Activated gamma-delta T cell treated with anti-CD3 and anti-CD28 coated beads, Interleukin-2, amount 50 U/mL, for 16 hours (primary cell): ENCODE measurements around the gene RWDD1.

Experiments used
- DNase-seq: peaks from one replicate; pipeline ENCODE4 v3.0.0-alpha.2; 2020; ENCODE audit warnings: low read depth

RWDD1 gene, protein sequence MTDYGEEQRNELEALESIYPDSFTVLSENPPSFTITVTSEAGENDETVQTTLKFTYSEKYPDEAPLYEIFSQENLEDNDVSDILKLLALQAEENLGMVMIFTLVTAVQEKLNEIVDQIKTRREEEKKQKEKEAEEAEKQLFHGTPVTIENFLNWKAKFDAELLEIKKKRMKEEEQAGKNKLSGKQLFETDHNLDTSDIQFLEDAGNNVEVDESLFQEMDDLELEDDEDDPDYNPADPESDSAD

DNA sequence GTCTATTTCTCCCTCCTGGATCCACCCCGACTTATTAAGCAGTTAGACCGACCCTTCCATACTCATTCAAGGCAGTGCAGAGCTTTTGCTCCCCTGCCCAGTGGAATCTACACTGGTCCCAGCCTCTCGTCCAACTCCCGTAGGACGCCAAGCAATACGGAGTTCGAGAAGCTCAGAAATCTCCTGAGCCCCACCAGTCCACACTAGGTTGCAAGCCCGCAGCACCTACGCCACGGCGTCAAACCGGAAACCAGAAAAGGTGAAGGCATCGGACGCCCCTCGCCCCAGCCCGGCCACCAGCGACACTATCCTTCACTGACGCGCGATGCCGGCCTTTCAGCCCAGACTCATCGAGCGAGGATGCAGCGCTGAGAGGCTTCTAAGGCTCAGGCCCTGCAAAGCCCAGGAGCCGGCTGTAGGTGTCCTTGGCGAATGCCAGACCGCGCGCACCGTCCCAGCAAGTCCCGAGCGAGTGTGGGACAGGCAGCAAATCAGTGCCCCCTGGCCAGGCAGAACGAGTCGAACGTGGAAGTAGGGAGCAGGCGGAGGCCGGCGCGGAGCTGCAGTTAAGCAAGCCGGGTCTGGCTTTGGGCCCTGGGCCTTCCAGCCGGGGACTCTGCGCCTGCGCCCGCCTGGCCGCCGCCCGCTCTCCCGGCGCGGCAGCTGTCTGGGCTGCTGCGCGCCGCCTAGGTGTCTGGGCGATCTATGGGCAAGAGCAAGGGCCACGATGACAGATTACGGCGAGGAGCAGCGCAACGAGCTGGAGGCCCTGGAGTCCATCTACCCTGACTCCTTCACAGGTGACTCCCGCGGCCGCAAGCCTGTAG, at the start of gene RWDD1:
Gene RWDD1, plus strand, starts transcription at position 649 of the 827 bp plus-strand sequence. Its CDS starts 79 bp downstream, at position 728.
- DNase-seq, result peak; percentile 97

- DNase-seq, result no peak
Measured at GRCh38 chr6:116522896-116523295, 48.4 kb upstream of the RWDD1 start.

DNA sequence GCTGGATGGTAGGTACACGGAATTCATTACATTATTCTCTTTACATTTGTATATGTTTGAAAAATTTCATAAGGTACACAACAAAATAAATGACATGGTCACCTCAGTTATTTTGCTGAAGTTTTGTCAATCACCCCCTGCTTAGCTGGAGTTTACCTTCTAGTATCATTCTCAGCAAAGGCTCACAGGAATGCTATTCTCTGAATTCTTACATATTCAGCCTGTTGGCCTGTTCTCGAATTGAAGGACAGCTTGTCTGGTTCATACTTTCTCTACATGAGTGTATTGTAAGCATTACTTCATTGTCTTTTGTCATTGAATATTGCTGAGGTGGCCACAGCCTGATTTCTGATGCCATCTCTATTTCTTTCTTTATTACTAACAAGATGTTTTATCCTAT, 47.1 kb upstream of the RWDD1 start:
- no peak for DNase-seq

GRCh38 chr6:116528133-116528532, 43.2 kb upstream of the RWDD1 start:
- DNase-seq, result no peak

- DNase-seq, result no peak
Measured at GRCh38 chr6:116528780-116529179, 42.5 kb upstream of the RWDD1 start.

- no peak for DNase-seq
Measured at GRCh38 chr6:116529466-116530290, 41.6 kb upstream of the RWDD1 start.

GRCh38 chr6:116530436-116530835, 40.9 kb upstream of the RWDD1 start:
- DNase-seq, result no peak

DNA sequence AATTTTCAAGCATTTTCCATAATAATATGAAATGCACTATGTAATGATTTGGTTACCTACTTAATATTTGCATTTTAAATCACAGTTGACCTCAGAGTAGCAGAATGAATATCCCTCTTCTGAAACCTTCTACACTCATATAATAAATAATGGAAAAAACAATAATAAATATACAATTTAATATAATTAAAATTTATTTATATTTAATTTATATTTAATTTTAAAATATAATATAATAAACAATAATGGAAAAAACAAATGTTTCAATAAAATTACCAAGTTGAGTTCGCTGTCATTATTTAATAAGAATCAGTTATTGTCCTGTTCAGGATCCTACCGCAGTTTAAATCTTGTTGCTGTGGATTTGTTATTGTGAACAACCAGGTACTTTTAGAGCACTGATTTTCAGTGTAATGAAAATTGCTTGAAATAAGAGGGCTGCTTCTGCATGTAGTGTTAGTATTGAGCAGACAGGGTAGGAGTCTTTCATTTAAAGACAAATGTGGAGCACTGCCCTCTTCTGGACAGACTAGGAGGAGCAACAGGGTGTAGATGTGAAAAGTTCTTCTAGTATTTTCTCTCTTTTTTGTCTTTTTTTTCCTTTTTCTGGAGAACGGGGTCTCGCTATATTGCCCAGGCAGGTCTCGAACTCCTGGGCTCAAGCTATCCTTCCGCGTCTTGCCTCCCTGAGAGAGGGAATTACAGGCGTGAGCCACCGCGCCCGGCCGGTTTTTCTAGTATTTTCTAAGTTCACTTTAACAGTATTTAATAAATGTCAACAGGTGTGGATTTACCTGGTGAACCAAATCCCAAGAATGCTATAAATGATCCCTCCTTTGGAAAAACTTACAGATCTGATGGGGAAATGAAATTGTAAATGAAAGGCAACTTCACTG, 39.4 kb upstream of the RWDD1 start:
- DNase-seq, result peak; percentile 45

DNA sequence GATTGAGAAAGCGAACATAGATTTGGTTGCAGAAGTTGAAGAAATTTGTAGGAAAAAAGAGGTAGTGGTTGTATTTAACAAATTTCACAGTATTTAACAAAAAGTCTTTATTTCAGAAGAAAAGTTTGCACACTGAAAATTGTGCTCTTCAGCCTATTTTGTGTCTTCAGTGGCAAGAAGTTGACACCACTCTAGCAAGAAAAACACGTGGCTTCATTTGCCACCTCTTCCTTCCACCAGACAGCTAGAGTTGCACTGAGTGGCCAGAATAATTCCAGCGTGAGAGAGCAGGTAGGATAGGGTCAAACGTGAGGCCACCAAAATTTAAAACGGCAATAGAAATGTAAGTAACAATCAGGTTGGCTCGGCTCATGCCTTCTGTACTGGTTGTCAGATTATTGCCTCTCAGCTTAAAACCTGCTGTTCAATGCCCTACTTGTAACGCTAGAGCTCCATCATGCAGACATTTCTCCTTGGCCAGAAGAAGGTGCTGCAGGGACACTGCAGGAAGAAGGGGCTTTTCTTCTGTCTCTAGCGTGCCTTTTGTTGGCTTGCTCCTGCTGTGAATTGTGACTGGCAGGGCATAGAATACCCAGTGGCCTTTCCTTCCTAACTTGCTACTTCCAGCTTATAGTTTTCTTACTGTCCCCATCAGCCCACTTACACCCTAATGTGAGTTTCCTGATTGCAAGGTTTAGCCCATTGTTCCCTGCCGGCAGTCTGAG, 37.9 kb upstream of the RWDD1 start:
- no peak for DNase-seq

GRCh38 chr6:116535109-116535508, 36.2 kb upstream of the RWDD1 start:
- DNase-seq, result no peak

DNA sequence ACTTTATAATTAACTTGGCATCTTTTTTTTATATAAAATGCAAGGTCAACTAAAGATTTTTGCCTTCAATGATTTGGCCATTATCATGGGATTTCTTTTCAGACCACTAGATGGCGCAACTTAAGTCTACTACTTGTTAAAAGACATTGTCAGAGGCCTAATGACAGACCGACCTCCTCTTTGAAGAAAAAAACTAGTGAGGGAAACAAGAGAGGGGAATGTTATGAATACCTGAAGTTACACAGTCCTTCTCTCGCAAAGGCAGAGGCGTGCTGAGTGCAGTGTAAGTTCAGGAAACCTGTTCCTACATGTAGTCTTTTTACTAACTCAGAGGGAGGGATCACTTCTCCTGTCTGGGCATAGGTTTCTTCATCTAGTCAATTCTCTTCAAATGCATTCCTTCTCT, 35.1 kb upstream of the RWDD1 start:
- no peak for DNase-seq

DNA sequence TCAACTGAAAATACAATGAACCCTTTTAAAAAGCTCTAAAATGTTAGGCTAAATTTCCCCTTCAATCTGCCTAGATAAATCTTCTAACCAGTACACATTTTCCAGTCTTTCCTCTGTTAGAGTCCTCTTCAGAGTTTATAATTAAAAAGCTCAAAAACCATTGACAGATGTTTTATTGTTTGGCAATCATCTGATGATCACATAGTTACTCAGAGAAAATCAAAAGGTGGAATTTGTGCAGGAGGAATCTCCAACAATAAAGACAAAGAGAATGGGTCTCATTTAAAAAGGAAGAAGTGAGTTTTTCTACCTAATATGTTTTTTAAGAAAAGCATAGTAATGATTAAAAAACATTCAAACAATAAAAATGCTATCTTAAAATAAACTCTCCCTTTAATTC, 28.9 kb upstream of the RWDD1 start:
- DNase-seq, result no peak

GRCh38 chr6:116543149-116543548, 28.2 kb upstream of the RWDD1 start:
- no peak for DNase-seq

GRCh38 chr6:116545651-116546050, 25.7 kb upstream of the RWDD1 start, which contains the start of gene TRAPPC3L:
Gene TRAPPC3L (minus strand): TSS chr6:116545684. CDS start chr6:116545514, 170 bp downstream.
- DNase-seq, result no peak

DNA sequence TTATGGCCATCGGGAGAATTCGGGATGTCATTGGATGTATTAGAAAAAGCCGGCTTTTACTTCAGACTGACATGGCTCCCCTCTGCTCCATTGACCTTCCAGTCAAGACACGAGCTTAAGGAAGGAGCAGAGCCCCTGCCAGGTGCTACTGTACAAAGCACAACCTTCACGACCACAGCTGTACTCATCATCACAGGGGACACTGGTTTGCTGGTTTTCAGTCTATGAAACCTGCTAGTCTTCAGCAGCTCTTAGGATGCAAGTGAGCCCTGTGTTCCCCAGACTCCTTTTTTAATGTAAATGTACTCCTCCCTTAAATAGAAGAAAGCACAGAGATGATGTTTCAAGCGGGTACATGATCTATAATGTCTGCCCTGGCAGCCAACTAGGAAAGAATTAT, 23.9 kb upstream of the RWDD1 start:
- DNase-seq, result no peak

GRCh38 chr6:116550796-116551195, 20.5 kb upstream of the RWDD1 start:
- no peak for DNase-seq

GRCh38 chr6:116553451-116553850, 17.9 kb upstream of the RWDD1 start, which contains the start of gene CALHM4:
Gene CALHM4 (plus strand): TSS chr6:116553751. CDS start chr6:116553794, 43 bp downstream.
- no peak for DNase-seq

GRCh38 chr6:116556065-116556464, 15.2 kb upstream of the RWDD1 start:
- no peak for DNase-seq

DNA sequence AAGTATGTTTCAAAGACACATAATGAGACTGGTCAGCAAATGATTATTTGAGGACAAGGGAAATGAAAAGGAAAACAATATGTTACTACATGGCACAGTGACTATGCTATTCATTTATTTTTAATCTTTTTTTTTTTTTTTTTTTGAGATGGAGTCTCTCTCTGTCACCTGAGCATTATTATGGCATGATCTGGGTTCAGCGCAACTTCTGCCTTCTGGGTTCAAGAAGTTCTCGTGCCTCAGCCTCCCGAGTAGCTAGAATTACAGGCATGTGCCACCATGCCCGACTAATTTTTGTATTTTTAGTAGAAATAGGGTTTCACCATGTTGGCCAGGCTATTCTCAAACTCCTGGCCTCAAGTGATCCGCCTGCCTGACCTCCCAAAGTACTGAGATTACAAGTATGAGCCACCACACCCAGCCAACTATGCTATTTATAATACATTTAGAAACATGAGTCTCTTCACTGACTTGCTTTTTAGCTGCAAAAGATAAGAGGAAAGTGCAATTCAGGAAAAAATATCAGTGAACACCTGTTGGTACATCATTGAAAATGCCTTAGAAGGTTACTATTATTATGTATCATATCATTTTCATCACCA, 14.4 kb upstream of the RWDD1 start:
- no peak for DNase-seq

- DNase-seq, result no peak
Measured at GRCh38 chr6:116557893-116558292, 13.4 kb upstream of the RWDD1 start.
